ENCODE measurements around the gene C16orf95.

DNA sequence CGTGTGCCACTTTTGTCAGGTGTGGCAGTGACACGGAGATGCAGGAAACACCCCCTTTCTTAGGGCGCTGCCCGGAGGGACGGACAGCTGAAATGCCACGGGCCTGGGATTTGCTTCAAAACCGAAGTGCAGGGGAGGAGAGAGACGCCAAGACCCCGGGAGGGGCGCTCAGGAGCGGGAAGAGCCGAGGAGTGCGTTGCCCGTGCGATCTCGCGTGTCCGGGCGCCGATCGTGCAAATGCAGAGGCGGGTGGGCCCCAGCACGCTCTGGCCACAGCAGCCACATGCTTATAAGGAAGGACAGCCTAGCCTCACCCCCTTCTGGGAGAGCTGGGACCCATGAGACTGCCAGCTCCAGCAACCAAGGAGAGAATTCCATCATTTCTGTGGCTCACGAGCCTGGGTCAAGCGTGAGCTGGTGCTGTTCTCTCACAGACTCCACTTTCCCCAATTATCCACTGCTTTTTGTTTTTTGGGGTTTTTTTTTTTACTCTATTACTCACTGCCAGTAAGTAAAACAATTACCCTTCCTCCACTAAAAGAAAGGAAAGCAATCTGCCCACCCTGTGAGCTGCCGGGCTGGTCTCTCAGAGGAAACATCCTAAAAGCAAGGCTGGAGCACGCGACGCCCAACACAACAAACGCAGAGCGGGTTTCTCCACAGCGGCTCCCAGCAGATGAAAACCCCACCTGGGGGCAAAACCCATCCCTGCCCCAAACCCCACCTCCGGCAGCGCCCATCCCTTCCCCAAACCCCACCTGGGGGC lies 27.2 kb upstream of the C16orf95 start:
- TF ChIP-seq CTCF (IDR thresholded peaks at IDR 0.05; ENCODE audit: poor library complexity) = no peak
- TF ChIP-seq EZH2 (IDR thresholded peaks at IDR 0.05; ENCODE audit: borderline replicate concordance) = no peak
- TF ChIP-seq EZH2phosphoT487 (IDR thresholded peaks at IDR 0.05; ENCODE audit: low read depth, severe bottlenecking, unreplicated experiment) = no peak

Measured in hepatocyte (in vitro differentiated cells).